ENCODE results near the gene DAPK2. TPM values are rescaled to one million over a fixed set of nuclear protein-coding genes. Genes with fewer than 3 reads are reported as not detected.

The DAPK2 gene
- total and polyA plus RNA-seq, 2 of the 13 experiments (the other 11 are each of a cell fraction or from before 2014, with no cell fraction given): 0.33 to 0.63 TPM

- TF ChIP-seq ZNF770 (CRISPR knock-in tag; IDR thresholded peaks at IDR 0.05) (peak; percentile 28; the same call in 1 of the 2 replicates), HDAC2 (CRISPR knock-in tag; IDR thresholded peaks at IDR 0.05) (peak; percentile 94), KDM6A (CRISPR knock-in tag; IDR thresholded peaks at IDR 0.05; ENCODE audit: low read depth) (peak; percentile 74), ZNF883 (CRISPR knock-in tag; IDR thresholded peaks at IDR 0.05; ENCODE audit: not compliant biosample characterization) (peak; percentile 21), HOMEZ (CRISPR knock-in tag; IDR thresholded peaks at IDR 0.05; ENCODE audit: low read depth) (peak; percentile 71), PATZ1 (CRISPR knock-in tag; IDR thresholded peaks at IDR 0.05) (peak; percentile 19; the same call in 1 of the 2 replicates), ZNF788 (CRISPR knock-in tag; IDR thresholded peaks at IDR 0.05; ENCODE audit: borderline replicate concordance) (peak; percentile 66; the same call in 1 of the 2 replicates), ZNF503 (CRISPR knock-in tag; IDR thresholded peaks at IDR 0.05) (peak; percentile 79; the same call in 1 of the 2 replicates), MXI1 (IDR thresholded peaks at IDR 0.05; ENCODE audit: borderline replicate concordance, low read depth, low read length) (peak; percentile 59; the same call in 1 of the 3 replicates), HOXA3 (CRISPR knock-in tag; IDR thresholded peaks at IDR 0.05) (peak; percentile 70; the same call in 1 of the 2 replicates), ZMYM4 (CRISPR knock-in tag; IDR thresholded peaks at IDR 0.05) (peak; percentile 62; the same call in 1 of the 2 replicates), KDM5B (CRISPR knock-in tag; IDR thresholded peaks at IDR 0.05; ENCODE audit: borderline replicate concordance) (peak; percentile 30; the same call in 1 of the 2 replicates), KDM1A (CRISPR knock-in tag; IDR thresholded peaks at IDR 0.05) (peak; percentile 100), NONO (IDR thresholded peaks at IDR 0.05) (no peak), NONO (CRISPR knock-in tag; conservative IDR thresholded peaks at IDR 0.05) (peak; percentile 50; the same call in 1 of the 2 replicates), ZBTB39 (CRISPR knock-in tag; IDR thresholded peaks at IDR 0.05) (peak; percentile 77; the same call in 1 of the 2 replicates)
Measured at GRCh38 chr15:63939531-63940130, 106.7 kb downstream of the DAPK2 start (continued).

Measured in HepG2 (cell line).